Lung (tissue), 12 donors: ENCODE results near the gene SLC5A10. TPM values are rescaled to one million over a fixed set of nuclear protein-coding genes. Genes with fewer than 3 reads are reported as not detected.

Experiments used
- ATAC-seq: fragments of 200-7000 bp; cut with Tn5 transposase; one replicate; pipeline ENCODE4 v1.9.1; 2020; ENCODE audit warnings: moderate number of reproducible peaks; ENCODE audit not compliant: insufficient read depth, low FRiP score
- DNase-seq, 3 donors: peaks; one replicate each; pipeline ENCODE4 v3.0.0-alpha.2; 2013 to 2017
- H3K27ac ChIP-seq, 2 donors: one replicate each; pipeline ENCODE4 v1.5.1; 2013; ENCODE audit warnings: mild to moderate bottlenecking in 2 of 2, moderate library complexity in 2 of 2, control low read depth in 1 of 2, inconsistent platforms in 1 of 2, low read depth in 1 of 2, low read length in 1 of 2
- H3K27me3 ChIP-seq, 3 donors: one replicate each; pipeline ENCODE4 v1.5.1; 2013; ENCODE audit warnings: low read length in 2 of 3; ENCODE audit not compliant: control insufficient read depth in 3 of 3, insufficient read depth in 3 of 3
- H3K36me3 ChIP-seq, 4 donors: one replicate each; pipeline ENCODE4 v1.5.1; 2013; ENCODE audit warnings: low read length in 4 of 4, mild to moderate bottlenecking in 1 of 4, moderate library complexity in 1 of 4; ENCODE audit not compliant: control insufficient read depth in 4 of 4, insufficient read depth in 4 of 4
- H3K4me1 ChIP-seq, 5 donors: one replicate each; pipeline ENCODE4 v1.5.1; 2013; ENCODE audit warnings: low read length in 5 of 5, mild to moderate bottlenecking in 2 of 5, moderate library complexity in 1 of 5; ENCODE audit not compliant: control insufficient read depth in 5 of 5, insufficient read depth in 5 of 5
- H3K4me3 ChIP-seq: one replicate; pipeline ENCODE4 v1.5.1; 2013; ENCODE audit warnings: mild to moderate bottlenecking, control low read depth, moderate library complexity
- H3K9ac ChIP-seq, 2 donors: one replicate each; pipeline ENCODE4 v1.5.1; 2013; ENCODE audit warnings: low read length in 2 of 2, control low read depth in 1 of 2; ENCODE audit not compliant: insufficient read depth in 1 of 2
- H3K9me3 ChIP-seq, 4 donors: one replicate each; pipeline ENCODE4 v1.5.1; 2013; ENCODE audit warnings: low read length in 3 of 4, mild to moderate bottlenecking in 1 of 4, moderate library complexity in 1 of 4; ENCODE audit not compliant: control insufficient read depth in 4 of 4, insufficient read depth in 3 of 4
- CTCF ChIP-seq: IDR thresholded peaks from 2 replicates; pipeline ENCODE4 v1.5.1; 2012; ENCODE audit warnings: mild to moderate bottlenecking; ENCODE audit errors: control extremely low read depth, extremely low read depth
- WGBS, 2 donors: extraction: QIAGEN DNeasy Blood & Tissue Kit; methylation state at CpG; one replicate each; pipeline ENCODE4 v1.1.7; 2013; 5-methylcytosine and 5-hydroxymethylcytosine counted together
- polyA plus RNA-seq, 2 donors: library from polyadenylated mRNA; stranded (reverse); fragments of 200-250 nt; gene quantifications; one replicate each; pipeline ENCODE4 v1.2.1, GENCODE V29; 2013
- total RNA-seq, 2 donors: library from RNA; depleted of rRNA in 1 of 2; stranded (reverse); fragments of >200 nt in 1 of 2; gene quantifications; one replicate each; pipeline ENCODE4 v1.2.1, GENCODE V29; 2014 to 2021
- donor health status: control.
- donor health status: control.
- donor health status: Bipolar disorder and iron deficiency.
- donor health status: healthy.
- donor health status: DM: yes; HTN: yes; CAD: no.

SLC5A10 gene
- total and polyA plus RNA-seq, 4 donors = 0.09 to 0.31 (median 0.21) TPM

GRCh38 chr17:18947866-18948265 is 4.1 kb upstream of the SLC5A10 start:
- H3K9ac ChIP-seq = no peak overlapping the region
- H3K36me3 ChIP-seq = no peaks in the 10 kb centered on the region
- H3K27me3 ChIP-seq = no peaks in the 10 kb centered on the region
- DNase-seq = no peak
- H3K9me3 ChIP-seq = no peaks in the 10 kb centered on the region
- peaks cover 0 to 26% (median 9%) of the 10 kb centered on the region in 5 donors for H3K4me1 ChIP-seq
- no peak overlapping the region for H3K4me3 ChIP-seq
- TF ChIP-seq CTCF = no peak
- no peak for ATAC-seq
- H3K27ac ChIP-seq = no peak overlapping the region
- WGBS, 2 donors = 84 to 88% methylated on average over 6 of the region's 6 CpGs

DNA sequence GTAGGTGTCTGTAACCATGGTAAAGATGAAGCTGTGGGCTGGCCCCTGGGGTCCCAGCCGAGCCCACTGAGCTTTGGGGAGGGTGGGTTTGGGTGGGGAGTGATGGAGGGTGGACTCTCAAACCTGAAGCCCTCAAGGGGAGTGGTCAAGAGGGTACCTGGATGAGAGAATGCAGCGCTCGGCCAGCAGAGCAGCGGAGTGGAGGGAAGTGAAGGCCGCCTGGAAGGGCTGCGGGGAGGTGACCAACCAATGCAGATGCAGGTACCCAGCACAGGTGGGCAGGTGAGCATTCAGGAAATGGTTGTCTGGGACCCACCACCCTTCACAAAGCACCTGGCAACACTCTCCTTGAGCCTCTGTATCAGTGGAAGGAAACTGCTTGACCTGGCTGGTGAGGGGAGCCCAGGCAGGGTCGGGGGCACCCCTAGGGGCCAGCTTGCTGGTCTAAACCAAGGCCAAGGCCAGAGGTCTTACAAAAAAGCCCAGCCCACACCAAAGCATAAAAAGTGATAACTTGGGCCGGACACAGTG is 3.4 kb upstream of the SLC5A10 start:
- H3K4me3 ChIP-seq = no peak overlapping the region
- peaks cover 0 to 26% (median 9%) of the 10 kb centered on the region in 5 donors for H3K4me1 ChIP-seq
- H3K27ac ChIP-seq = no peak overlapping the region
- ATAC-seq (no peak), DNase-seq (no peak)
- no peak for TF ChIP-seq CTCF
- H3K27me3 ChIP-seq = no peaks in the 10 kb centered on the region
- H3K9me3 ChIP-seq = no peaks in the 10 kb centered on the region
- H3K36me3 ChIP-seq = no peaks in the 10 kb centered on the region
- no peak overlapping the region for H3K9ac ChIP-seq
- 86 to 92% methylated on average over 8 of the region's 8 CpGs for WGBS, 2 donors

- no peak overlapping the region for H3K27ac ChIP-seq
- H3K9me3 ChIP-seq = no peaks in the 10 kb centered on the region
- H3K27me3 ChIP-seq = no peaks in the 10 kb centered on the region
- H3K4me1 ChIP-seq = peaks cover 0 to 26% (median 9%) of the 10 kb centered on the region in 5 donors
- H3K36me3 ChIP-seq = no peaks in the 10 kb centered on the region
- ATAC-seq = no peak
- TF ChIP-seq CTCF = no peak
- 79 to 87% methylated on average over 6 of the region's 6 CpGs for WGBS, 2 donors
- no peak overlapping the region for H3K9ac ChIP-seq
- no peak overlapping the region for H3K4me3 ChIP-seq
- DNase-seq = peak; percentile 79 to 91 (median 80)
Measured at GRCh38 chr17:18949566-18949965, 2.4 kb upstream of the SLC5A10 start.

- Histone ChIP-seq H3K36me3 (no peaks in the 10 kb centered on the region), H3K27ac (no peak overlapping the region), H3K4me3 (no peak overlapping the region), H3K9ac (no peak overlapping the region), H3K4me1 (peaks cover 0 to 26% (median 9%) of the 10 kb centered on the region in 5 donors), H3K27me3 (no peaks in the 10 kb centered on the region), H3K9me3 (no peaks in the 10 kb centered on the region)
- ATAC-seq (no peak), DNase-seq (peak in 2 of 3 donors; percentile 56 to 60)
- WGBS, 2 donors = 63 to 67% methylated on average over 4 of the region's 4 CpGs
- no peak for TF ChIP-seq CTCF
Measured at GRCh38 chr17:18950346-18950745, 1.6 kb upstream of the SLC5A10 start.
